Endothelial cell of umbilical vein (primary cell): ENCODE results near the gene CDH22. TPM values are rescaled to one million over a fixed set of nuclear protein-coding genes. Genes with fewer than 3 reads are reported as not detected.
A peak's percentile ranks its signal among the peaks of the same experiment; 100 is the strongest.

ENCODE experiments used
- BruUV-seq: library from RNA; stranded (reverse); fragments of 400-500 nt; replicated peaks from 2 replicates; lab custom pipeline; 2021; lab: Mats Ljungman, UMichigan
- CTCF ChIA-PET: fragments of 300-600, 350-600 bp; sonication (Branson Sonifier 250); formaldehyde crosslinking; loops from one replicate; lab custom pipeline; 2021; ENCODE audit warnings: antibody characterized with exemption, inconsistent platforms; lab: Charles Lee
- POLR2A ChIA-PET: fragments of 300-600, 350-600 bp; sonication (Branson Sonifier 250); formaldehyde crosslinking; loops from one replicate; lab custom pipeline; 2021; ENCODE audit warnings: antibody characterized with exemption, inconsistent platforms; lab: Charles Lee
- DNase-seq: peaks from one replicate; pipeline ENCODE4 v3.0.0-alpha.2; 2011; ENCODE audit warnings: low read depth, low spot score
- FAIRE-seq: peaks from 2 replicates; lab custom pipeline; 2011; peaks lifted over from hg19 to GRCh38; lab: Jason Lieb, UNC
- H2AFZ ChIP-seq: 2 replicates; pipeline ENCODE4 v1.6.0; 2012; ENCODE audit warnings: low read depth, low read length, control low read depth, inconsistent platforms
- H3K27ac ChIP-seq: 2 replicates; pipeline ENCODE4 v1.5.1; 2011; ENCODE audit warnings: low read depth, mild to moderate bottlenecking, control low read depth, low read length, moderate library complexity; ENCODE audit not compliant: insufficient read depth
- H3K27me3 ChIP-seq, 2 experiments: 2 replicates each; pipeline versions ENCODE4 v1.6.0 to v1.6.1; 2011; ENCODE audit warnings: low read length in 2 of 2, mixed read lengths in 1 of 2; ENCODE audit not compliant: control insufficient read depth in 2 of 2, insufficient read depth in 2 of 2
- H3K36me3 ChIP-seq, 2 experiments: 2 replicates in 1 of 2; 3 replicates in 1 of 2; pipeline ENCODE4 v1.5.1; 2011; ENCODE audit warnings: low read length in 2 of 2, mild to moderate bottlenecking in 1 of 2, moderate library complexity in 1 of 2; ENCODE audit not compliant: control insufficient read depth in 2 of 2, insufficient read depth in 2 of 2; ENCODE audit errors: extremely low read depth in 1 of 2
- H3K4me1 ChIP-seq: 3 replicates; pipeline ENCODE4 v1.5.1; 2011; ENCODE audit warnings: mild to moderate bottlenecking, low read length; ENCODE audit not compliant: control insufficient read depth, insufficient read depth; ENCODE audit errors: extremely low read depth
- H3K4me2 ChIP-seq: 2 replicates; pipeline ENCODE4 v1.6.1; 2011; ENCODE audit warnings: low read length, control low read depth, mixed read lengths; ENCODE audit not compliant: insufficient read depth
- H3K4me3 ChIP-seq, 3 experiments: fragments of 200-600 bp in 1 of 3; sonication (generic), shearing (Covaris generic) in 1 of 3; replicated peaks in 1 of 3; 2 replicates each; pipeline ENCODE4 v1.5.1; 2011 to 2016; ENCODE audit warnings: control low read depth in 3 of 3, low read length in 3 of 3, mild to moderate bottlenecking in 2 of 3, inconsistent platforms in 1 of 3, low read depth in 1 of 3, moderate library complexity in 1 of 3; ENCODE audit not compliant: insufficient read depth in 1 of 3
- H3K79me2 ChIP-seq: 2 replicates; pipeline ENCODE4 v1.6.0; 2012; ENCODE audit warnings: low read length, inconsistent platforms; ENCODE audit not compliant: control insufficient read depth, insufficient read depth
- H3K9ac ChIP-seq: replicated peaks from 2 replicates; pipeline ENCODE3; 2011; ENCODE audit warnings: low read length, control low read depth; ENCODE audit not compliant: insufficient read depth; ENCODE audit errors: extremely low read depth
- H3K9me1 ChIP-seq: replicated peaks from 3 replicates; pipeline ENCODE4 v1.6.0; 2011; ENCODE audit warnings: mild to moderate bottlenecking, low read length; ENCODE audit not compliant: control insufficient read depth, insufficient read depth; ENCODE audit errors: extremely low read depth
- H3K9me3 ChIP-seq: replicated peaks from 2 replicates; pipeline ENCODE4 v1.5.1; 2012; ENCODE audit warnings: low read length, inconsistent platforms; ENCODE audit not compliant: control insufficient read depth, insufficient read depth
- H4K20me1 ChIP-seq: replicated peaks from 2 replicates; pipeline ENCODE3; 2011; ENCODE audit warnings: mild to moderate bottlenecking, low read length; ENCODE audit not compliant: control insufficient read depth, insufficient read depth; ENCODE audit errors: extremely low read depth
- EZH2 ChIP-seq: IDR thresholded peaks from 2 replicates; pipeline ENCODE4 v1.6.1; 2012; ENCODE audit warnings: borderline replicate concordance, low read depth, mild to moderate bottlenecking, moderate library complexity, low read length, inconsistent platforms; ENCODE audit not compliant: severe bottlenecking
- FOS ChIP-seq: IDR thresholded peaks from 2 replicates; pipeline ENCODE4 v1.6.1; 2011; ENCODE audit warnings: mild to moderate bottlenecking, low read length, moderate library complexity, borderline replicate concordance; ENCODE audit not compliant: insufficient read depth
- JUN ChIP-seq: IDR thresholded peaks from 2 replicates; pipeline ENCODE4 v1.6.1; 2011; ENCODE audit warnings: borderline replicate concordance, low read depth; ENCODE audit not compliant: insufficient read length, insufficient read depth
- MYC ChIP-seq: IDR thresholded peaks from one replicate; pipeline ENCODE4 v1.6.1; 2011; ENCODE audit warnings: mild to moderate bottlenecking, low read depth, low read length
- POLR2AphosphoS5 ChIP-seq: IDR thresholded peaks from 2 replicates; pipeline ENCODE4 v1.6.1; 2012; ENCODE audit warnings: low read depth, mild to moderate bottlenecking, control low read depth, low read length, moderate library complexity; ENCODE audit not compliant: insufficient read depth
- dilution Hi-C: fragments of 300-500 bp; cut with MboI; formaldehyde crosslinking; loops from one replicate; pipeline ENCODE4 v1.15.0; 2019; ENCODE audit warnings: low sequenced_read_pairs; ENCODE audit not compliant: extremely low pct_ligation_motif_present
- intact Hi-C: fragments of 100-400 bp; cut with micrococcal nuclease; formaldehyde crosslinking; loops from one replicate; pipeline ENCODE4 v1.10.0; 2022
- polyA plus RNA-seq, 4 experiments: library from polyadenylated mRNA; depleted of rRNA in 3 of 4; stranded (reverse) in 3 of 4; unstranded in 1 of 4; fragments of >200 nt; gene quantifications; 2 replicates each; pipeline versions ENCODE4 v1.2.1 to v1.2.3, GENCODE V29; 2011 to 2012; ENCODE audit warnings: missing spikeins in 1 of 4
- total RNA-seq: library from RNA; stranded (reverse); gene quantifications from 2 replicates; pipeline ENCODE4 v1.2.3, GENCODE V29; 2021
- TF ChIP-seq, protein P1 (sequence below), 2 donors: IDR thresholded peaks; 1 replicate in 1 of 2; 2 replicates in 1 of 2; pipeline ENCODE4 v1.5.1; 2011; ENCODE audit warnings: low read length in 2 of 2, mild to moderate bottlenecking in 2 of 2, moderate library complexity in 2 of 2, control low read depth in 1 of 2, inconsistent platforms in 1 of 2, low read depth in 1 of 2; ENCODE audit not compliant: insufficient read depth in 1 of 2; ENCODE audit errors: extremely low read depth in 1 of 2

CDH22 gene
- total and polyA plus RNA-seq, 2 donors (not counting 3 experiments of a cell fraction or from before 2014, with no cell fraction given) = not detected

DNA sequence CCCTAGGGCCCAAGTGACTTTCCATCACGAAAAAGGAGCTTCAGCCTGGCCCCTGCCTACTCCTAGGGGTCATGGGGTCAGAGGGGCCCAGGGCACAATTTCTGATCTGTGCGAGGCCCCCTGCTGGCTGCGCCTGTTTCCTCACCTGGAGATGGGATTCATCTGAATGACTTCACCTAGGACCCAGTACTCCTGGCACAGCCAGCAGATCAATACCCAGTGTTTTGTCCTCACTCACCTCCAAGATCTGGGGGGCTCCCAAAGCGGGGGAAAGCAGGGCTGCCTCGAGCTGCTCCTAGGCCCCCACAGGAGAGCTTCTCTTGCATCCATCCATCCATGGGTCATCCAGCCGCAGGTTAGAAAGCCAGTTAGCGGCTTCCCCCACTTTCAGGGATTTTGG, 156.4 kb downstream of the CDH22 start:
- Histone ChIP-seq H3K9me3 (no peaks in the 10 kb centered on the region), H3K27me3 (no peaks in the 10 kb centered on the region), H3K9ac (no peak overlapping the region), H3K4me3 (no peak overlapping the region), H3K4me1 (no peaks in the 10 kb centered on the region), H3K36me3 (no peaks in the 10 kb centered on the region), H3K9me1 (no peaks in the 10 kb centered on the region), H3K4me2 (no peak overlapping the region), H4K20me1 (no peaks in the 10 kb centered on the region), H3K27ac (no peak overlapping the region), H3K79me2 (no peaks in the 10 kb centered on the region), H2AFZ (no peak overlapping the region)
- FAIRE-seq (no peak), DNase-seq (no peak)
- no TSS peak for BruUV-seq
- ChIA-PET CTCF (interaction anchor here (0.7 to 1.6 kb wide), 4 partner anchors 10 to 379 kb away, joined by 3 to 4 read pairs (median 3); no protein-coding TSS in a partner anchor), POLR2A (no interaction called here)
- intact Hi-C loops (no loop called here), dilution Hi-C loops (no loop called here)
- TF ChIP-seq FOS (no peak), EZH2 (no peak), POLR2AphosphoS5 (no peak)
- TF ChIP-seq, protein P1, sequence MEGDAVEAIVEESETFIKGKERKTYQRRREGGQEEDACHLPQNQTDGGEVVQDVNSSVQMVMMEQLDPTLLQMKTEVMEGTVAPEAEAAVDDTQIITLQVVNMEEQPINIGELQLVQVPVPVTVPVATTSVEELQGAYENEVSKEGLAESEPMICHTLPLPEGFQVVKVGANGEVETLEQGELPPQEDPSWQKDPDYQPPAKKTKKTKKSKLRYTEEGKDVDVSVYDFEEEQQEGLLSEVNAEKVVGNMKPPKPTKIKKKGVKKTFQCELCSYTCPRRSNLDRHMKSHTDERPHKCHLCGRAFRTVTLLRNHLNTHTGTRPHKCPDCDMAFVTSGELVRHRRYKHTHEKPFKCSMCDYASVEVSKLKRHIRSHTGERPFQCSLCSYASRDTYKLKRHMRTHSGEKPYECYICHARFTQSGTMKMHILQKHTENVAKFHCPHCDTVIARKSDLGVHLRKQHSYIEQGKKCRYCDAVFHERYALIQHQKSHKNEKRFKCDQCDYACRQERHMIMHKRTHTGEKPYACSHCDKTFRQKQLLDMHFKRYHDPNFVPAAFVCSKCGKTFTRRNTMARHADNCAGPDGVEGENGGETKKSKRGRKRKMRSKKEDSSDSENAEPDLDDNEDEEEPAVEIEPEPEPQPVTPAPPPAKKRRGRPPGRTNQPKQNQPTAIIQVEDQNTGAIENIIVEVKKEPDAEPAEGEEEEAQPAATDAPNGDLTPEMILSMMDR (IDR thresholded peaks at IDR 0.05; ENCODE audit: extremely low read depth in 1 of 2, insufficient read depth in 1 of 2, low read depth in 1 of 2, low read length in 2 of 2) = peak; percentile 23 to 25

DNA sequence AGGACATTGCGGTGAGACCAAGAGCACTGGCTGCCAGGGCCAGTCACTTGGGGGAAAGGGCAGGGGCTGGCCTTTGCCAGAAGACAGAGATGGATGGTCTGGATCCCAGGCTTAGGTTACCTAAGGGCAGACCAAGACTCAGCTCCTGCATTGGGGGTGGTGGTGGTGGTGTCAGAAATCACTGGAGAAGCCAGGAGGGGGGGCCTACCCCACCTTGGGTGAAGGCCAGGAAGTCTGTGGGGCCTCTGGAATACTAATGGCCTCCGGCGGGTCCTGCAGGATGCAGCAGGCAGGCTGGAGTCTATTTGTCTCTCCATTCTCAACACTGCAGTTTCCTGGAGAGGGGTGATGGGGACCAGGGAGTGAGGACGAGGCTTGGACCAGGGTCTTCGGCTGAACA, 157.4 kb downstream of the CDH22 start:
- no peaks in the 10 kb centered on the region for H3K9me1 ChIP-seq
- no peaks in the 10 kb centered on the region for H3K27me3 ChIP-seq
- no peak overlapping the region for H3K9ac ChIP-seq
- POLR2A ChIA-PET = no interaction called here
- dilution Hi-C loops = no loop called here
- H3K9me3 ChIP-seq = no peaks in the 10 kb centered on the region
- intact Hi-C loops = no loop called here
- H3K4me3 ChIP-seq = no peak overlapping the region
- CTCF ChIA-PET = interaction anchor here (0.9 kb wide), 1 partner anchor 23 kb away, joined by 3 read pairs; no protein-coding TSS in a partner anchor
- no peaks in the 10 kb centered on the region for H4K20me1 ChIP-seq
- H3K4me2 ChIP-seq = no peak overlapping the region
- no peak overlapping the region for H3K27ac ChIP-seq
- H2AFZ ChIP-seq = no peak overlapping the region
- TF ChIP-seq MYC (no peak), FOS (no peak), JUN (no peak)
- H3K4me1 ChIP-seq = no peaks in the 10 kb centered on the region
- H3K36me3 ChIP-seq = no peaks in the 10 kb centered on the region
- no TSS peak for BruUV-seq
- FAIRE-seq = no peak
- no peaks in the 10 kb centered on the region for H3K79me2 ChIP-seq
- no peak for DNase-seq
